GM12872 (cell line): ENCODE data around the gene MDM4.

Experiments
- CTCF ChIP-seq: IDR thresholded peaks from 3 replicates; pipeline ENCODE4 v1.5.1; 2011; ENCODE audit warnings: low read depth, mild to moderate bottlenecking, low read length, moderate library complexity; ENCODE audit not compliant: insufficient read depth

The MDM4 gene

GRCh38 chr1:204562075-204562990, 46.1 kb downstream of the MDM4 start:
- TF ChIP-seq CTCF = no peak

GRCh38 chr1:204563307-204563706, 47.1 kb downstream of the MDM4 start:
- TF ChIP-seq CTCF = no peak

- TF ChIP-seq CTCF = no peak
Observed at GRCh38 chr1:204563780-204564179, 47.6 kb downstream of the MDM4 start.

GRCh38 chr1:204564835-204565234, 48.6 kb downstream of the MDM4 start:
- no peak for TF ChIP-seq CTCF

- peak; percentile 69 for TF ChIP-seq CTCF
Observed at GRCh38 chr1:204565617-204566582, 49.7 kb downstream of the MDM4 start.

- no peak for TF ChIP-seq CTCF
Observed at GRCh38 chr1:204566583-204566955, 50.4 kb downstream of the MDM4 start.

GRCh38 chr1:204567071-204567470, 50.9 kb downstream of the MDM4 start:
- no peak for TF ChIP-seq CTCF
